Esophagus squamous epithelium (tissue), 5 donors: ENCODE data around the gene LRRC10B. TPM values are rescaled to one million over a fixed set of nuclear protein-coding genes. Genes with fewer than 3 reads are reported as not detected.

Experiments
- DNase-seq: peaks from one replicate; lab custom pipeline; 2025; lab: John Stamatoyannopoulos, UW
- H3K27ac ChIP-seq, 4 donors: fragments of 200-600 bp; sonication (generic); one replicate each; pipeline ENCODE4 v1.5.1; 2016 to 2019; ENCODE audit warnings: mild to moderate bottlenecking in 1 of 4
- H3K27me3 ChIP-seq, 4 donors: fragments of 200-600 bp; sonication (generic); 1 replicate in 3 of 4; 2 replicates in 1 of 4; pipeline versions ENCODE4 v1.5.1 to v1.6.0; 2017 to 2021; ENCODE audit warnings: antibody characterized with exemption in 1 of 4
- H3K36me3 ChIP-seq, 3 donors: fragments of 200-600 bp; sonication (generic); one replicate each; pipeline ENCODE4 v1.5.1; 2016 to 2019
- H3K4me1 ChIP-seq, 3 donors: fragments of 200-600 bp; sonication (generic); one replicate each; pipeline ENCODE4 v1.5.1; 2017 to 2019
- H3K4me3 ChIP-seq, 4 donors: fragments of 200-600 bp; sonication (generic); 1 replicate in 3 of 4; 2 replicates in 1 of 4; pipeline ENCODE4 v1.5.1; 2016 to 2019; ENCODE audit warnings: mild to moderate bottlenecking in 2 of 4, moderate library complexity in 1 of 4
- H3K9me3 ChIP-seq, 3 donors: fragments of 200-600 bp; sonication (generic); one replicate each; pipeline ENCODE4 v1.5.1; 2016 to 2019
- POLR2A ChIP-seq, 4 donors: fragments of 450-650 bp; IDR thresholded peaks; one replicate each; pipeline ENCODE4 v1.6.1; 2017; ENCODE audit warnings: antibody characterized with exemption in 4 of 4, mild to moderate bottlenecking in 4 of 4, moderate library complexity in 3 of 4
- WGBS, 2 donors: methylation state at CpG; one replicate each; pipeline ENCODE4 v1.1.5; 2018; 5-methylcytosine and 5-hydroxymethylcytosine counted together
- intact Hi-C: fragments of 100-400 bp; cut with DNase I; formaldehyde crosslinking; loops from one replicate; pipeline ENCODE4 v1.15.0; 2022
- total RNA-seq, 4 donors: library from RNA; depleted of rRNA; stranded (reverse); fragments of >200 nt; gene quantifications; one replicate each; pipeline ENCODE4 v1.1.0, GENCODE V29; 2016
- TF ChIP-seq, protein P1 (sequence below), 6 experiments: fragments of 450-650 bp in 4 of 6; fragments of 200-600 bp in 2 of 6; sonication (generic) in 2 of 6; IDR thresholded peaks; one replicate each; pipeline ENCODE4 v1.5.1; 2016 to 2019; ENCODE audit warnings: antibody characterized with exemption in 6 of 6, mild to moderate bottlenecking in 4 of 6, moderate library complexity in 4 of 6
- donor health status: DM: yes; HTN: yes; CAD: no.

LRRC10B gene
- total RNA-seq, 4 donors from 2014 or later = 0.76 to 1.3 TPM; not detected in 2

DNA sequence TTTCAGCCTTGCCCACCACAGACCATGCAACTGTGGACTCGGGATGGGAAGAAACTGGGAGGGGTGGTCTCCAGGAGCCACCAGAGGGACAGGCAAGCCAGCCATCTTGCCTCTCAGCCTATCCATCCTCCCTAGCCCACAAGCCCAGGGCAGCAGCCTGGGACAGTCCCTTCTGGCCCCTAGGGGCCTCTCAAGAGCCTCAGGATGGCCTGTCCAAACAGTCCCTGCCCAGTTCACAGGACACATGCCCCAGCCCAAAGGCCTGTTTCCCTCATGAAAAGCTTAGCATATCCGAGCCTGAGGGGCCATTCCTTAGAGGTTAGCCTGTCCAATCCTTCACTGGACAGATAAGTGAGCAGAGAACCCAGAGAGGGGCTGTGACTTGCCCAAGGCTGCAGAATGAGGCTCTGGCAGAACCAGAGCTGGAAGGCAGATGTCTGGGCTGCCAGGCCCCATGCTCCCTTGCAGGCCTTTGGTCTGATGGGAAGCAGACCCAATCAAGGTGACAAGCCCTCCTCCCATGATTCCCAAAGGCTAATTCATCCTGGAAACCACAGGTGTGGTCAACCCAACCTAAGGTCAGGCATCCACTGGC is 28.2 kb downstream of the LRRC10B start:
- TF ChIP-seq POLR2A (IDR thresholded peaks at IDR 0.05) = no peak
- TF ChIP-seq, protein P1, sequence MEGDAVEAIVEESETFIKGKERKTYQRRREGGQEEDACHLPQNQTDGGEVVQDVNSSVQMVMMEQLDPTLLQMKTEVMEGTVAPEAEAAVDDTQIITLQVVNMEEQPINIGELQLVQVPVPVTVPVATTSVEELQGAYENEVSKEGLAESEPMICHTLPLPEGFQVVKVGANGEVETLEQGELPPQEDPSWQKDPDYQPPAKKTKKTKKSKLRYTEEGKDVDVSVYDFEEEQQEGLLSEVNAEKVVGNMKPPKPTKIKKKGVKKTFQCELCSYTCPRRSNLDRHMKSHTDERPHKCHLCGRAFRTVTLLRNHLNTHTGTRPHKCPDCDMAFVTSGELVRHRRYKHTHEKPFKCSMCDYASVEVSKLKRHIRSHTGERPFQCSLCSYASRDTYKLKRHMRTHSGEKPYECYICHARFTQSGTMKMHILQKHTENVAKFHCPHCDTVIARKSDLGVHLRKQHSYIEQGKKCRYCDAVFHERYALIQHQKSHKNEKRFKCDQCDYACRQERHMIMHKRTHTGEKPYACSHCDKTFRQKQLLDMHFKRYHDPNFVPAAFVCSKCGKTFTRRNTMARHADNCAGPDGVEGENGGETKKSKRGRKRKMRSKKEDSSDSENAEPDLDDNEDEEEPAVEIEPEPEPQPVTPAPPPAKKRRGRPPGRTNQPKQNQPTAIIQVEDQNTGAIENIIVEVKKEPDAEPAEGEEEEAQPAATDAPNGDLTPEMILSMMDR (IDR thresholded peaks at IDR 0.05) = no peak
- Histone ChIP-seq H3K36me3 (no peaks in the 10 kb centered on the region), H3K27me3 (peaks cover 0 to 67% (median 0%) of the 10 kb centered on the region in 4 donors), H3K27ac (no peak overlapping the region), H3K4me3 (no peak overlapping the region), H3K9me3 (no peaks in the 10 kb centered on the region), H3K4me1 (no peaks in the 10 kb centered on the region)
- DNase-seq = no peak
- no CpG with 5 or more reads among the region's 2 CpGs for WGBS, 2 donors
- intact Hi-C loops = no loop called here

DNA sequence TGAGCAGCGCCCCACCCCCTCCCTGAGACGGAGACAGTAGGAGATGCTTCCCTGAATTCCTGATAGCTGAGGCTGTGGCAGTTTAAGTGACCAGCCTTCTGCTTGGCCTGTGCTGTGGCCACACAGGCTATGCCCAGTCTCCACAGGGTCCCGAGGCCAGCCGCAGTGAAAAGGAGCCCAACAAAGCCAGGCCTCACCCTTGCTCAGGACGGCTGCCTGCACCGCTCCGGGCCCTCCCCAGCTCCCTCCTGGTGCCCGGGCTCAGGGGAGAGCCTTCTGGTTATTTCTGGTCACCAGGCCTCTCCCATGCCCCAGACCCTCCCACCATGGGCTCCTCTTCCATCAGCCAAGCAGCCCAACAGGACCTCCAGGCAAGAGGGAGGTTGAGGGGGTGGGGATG is 28.8 kb downstream of the LRRC10B start:
- intact Hi-C loops = no loop called here
- Histone ChIP-seq H3K9me3 (no peaks in the 10 kb centered on the region), H3K36me3 (no peaks in the 10 kb centered on the region), H3K4me1 (no peaks in the 10 kb centered on the region), H3K4me3 (no peak overlapping the region), H3K27me3 (peaks cover 0 to 70% (median 0%) of the 10 kb centered on the region in 4 donors), H3K27ac (no peak overlapping the region)
- no peak for DNase-seq
- no peak for TF ChIP-seq POLR2A (IDR thresholded peaks at IDR 0.05)
- TF ChIP-seq, protein P1 (IDR thresholded peaks at IDR 0.05) = no peak
- no CpG with 5 or more reads among the region's 8 CpGs for WGBS, 2 donors

DNA sequence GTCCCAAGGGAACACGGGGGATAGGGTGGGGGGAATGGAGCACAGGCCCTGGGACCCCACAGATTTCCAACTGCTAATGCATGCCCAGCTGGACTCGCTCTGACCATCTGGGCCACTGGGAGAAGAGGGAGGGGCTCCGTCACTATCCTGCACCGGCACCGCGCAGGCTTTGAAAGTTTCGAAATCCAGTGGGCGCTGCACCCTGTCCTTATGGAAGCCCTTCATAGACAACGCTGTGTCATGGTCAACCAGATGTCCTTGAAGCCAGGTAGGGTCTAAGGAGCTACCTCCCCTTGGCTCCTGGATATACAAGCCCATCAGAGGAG is 30.1 kb downstream of the LRRC10B start:
- Histone ChIP-seq H3K27ac (no peak overlapping the region), H3K27me3 (peaks cover 0 to 61% (median 0%) of the 10 kb centered on the region in 4 donors), H3K9me3 (no peaks in the 10 kb centered on the region), H3K36me3 (no peaks in the 10 kb centered on the region), H3K4me1 (no peaks in the 10 kb centered on the region), H3K4me3 (no peak overlapping the region)
- DNase-seq = no peak
- WGBS, 2 donors = 86 to 88% methylated on average over 6 to 7 of the region's 9 CpGs
- TF ChIP-seq POLR2A (IDR thresholded peaks at IDR 0.05) = no peak
- TF ChIP-seq, protein P1 (IDR thresholded peaks at IDR 0.05) = no peak
- intact Hi-C loops = no loop called here

DNA sequence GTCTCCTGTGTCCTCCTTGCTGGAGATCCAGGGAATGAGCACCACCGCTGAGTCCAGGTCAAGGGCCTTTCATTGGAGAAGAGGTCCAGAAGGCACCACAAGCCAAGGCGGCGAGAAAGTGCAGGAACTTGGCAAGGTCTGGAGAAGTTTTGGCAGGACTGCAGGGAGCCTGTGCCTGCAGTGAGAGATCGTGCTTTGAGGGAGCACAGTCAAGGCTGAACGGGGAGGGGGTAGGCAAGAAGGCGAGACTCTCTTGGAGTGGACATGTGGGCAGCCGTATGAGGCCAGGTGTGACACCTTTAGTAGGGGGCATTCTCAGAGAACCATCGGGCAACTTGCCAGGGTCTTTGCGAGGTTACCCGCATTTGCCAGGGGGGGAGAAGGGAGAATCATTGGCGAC is 30.5 kb downstream of the LRRC10B start:
- H3K27ac ChIP-seq = no peak overlapping the region
- no peaks in the 10 kb centered on the region for H3K9me3 ChIP-seq
- intact Hi-C loops = no loop called here
- peaks cover 0 to 57% (median 0%) of the 10 kb centered on the region in 4 donors for H3K27me3 ChIP-seq
- TF ChIP-seq POLR2A (IDR thresholded peaks at IDR 0.05) = no peak
- TF ChIP-seq, protein P1 (IDR thresholded peaks at IDR 0.05) = no peak
- H3K36me3 ChIP-seq = no peaks in the 10 kb centered on the region
- 71 to 81% methylated on average over 8 to 9 of the region's 11 CpGs for WGBS, 2 donors
- no peaks in the 10 kb centered on the region for H3K4me1 ChIP-seq
- DNase-seq = no peak
- no peak overlapping the region for H3K4me3 ChIP-seq

DNA sequence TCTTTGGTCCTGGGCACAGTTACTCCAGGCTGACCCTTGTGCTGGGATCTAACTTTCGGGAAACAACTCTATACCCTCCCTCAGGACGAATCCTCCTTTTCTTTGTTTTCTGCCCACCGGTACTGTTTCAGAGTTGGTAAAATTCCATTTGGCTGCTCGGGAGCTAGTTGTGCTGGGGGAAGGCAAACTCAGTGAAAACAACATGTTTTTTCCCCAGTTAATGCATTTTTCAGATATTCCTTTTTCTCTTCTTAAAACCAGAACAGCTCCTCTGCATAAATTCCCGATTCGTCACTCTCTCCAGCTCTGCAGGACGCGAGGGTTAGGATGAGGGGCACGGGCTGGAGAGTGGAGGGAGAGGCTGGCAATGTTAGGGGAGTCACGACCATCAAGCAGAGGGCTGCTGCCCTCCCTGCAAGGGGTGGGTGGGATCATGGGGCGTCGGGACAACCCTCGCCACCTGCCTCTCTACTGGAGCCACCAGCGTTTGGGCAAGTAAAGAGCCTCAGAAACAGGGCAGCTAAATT is 31.3 kb downstream of the LRRC10B start:
- no peak overlapping the region for H3K27ac ChIP-seq
- H3K4me1 ChIP-seq = no peaks in the 10 kb centered on the region
- TF ChIP-seq, protein P1 (IDR thresholded peaks at IDR 0.05) = no peak
- TF ChIP-seq POLR2A (IDR thresholded peaks at IDR 0.05) = no peak
- H3K36me3 ChIP-seq = no peaks in the 10 kb centered on the region
- no peaks in the 10 kb centered on the region for H3K9me3 ChIP-seq
- no peak overlapping the region for H3K4me3 ChIP-seq
- intact Hi-C loops = no loop called here
- peaks cover 0 to 48% (median 0%) of the 10 kb centered on the region in 4 donors for H3K27me3 ChIP-seq
- no peak for DNase-seq
- 54 to 63% methylated on average over 5 to 14 of the region's 14 CpGs for WGBS, 2 donors
